ENCODE measurements around the gene PPCDC.

DNA sequence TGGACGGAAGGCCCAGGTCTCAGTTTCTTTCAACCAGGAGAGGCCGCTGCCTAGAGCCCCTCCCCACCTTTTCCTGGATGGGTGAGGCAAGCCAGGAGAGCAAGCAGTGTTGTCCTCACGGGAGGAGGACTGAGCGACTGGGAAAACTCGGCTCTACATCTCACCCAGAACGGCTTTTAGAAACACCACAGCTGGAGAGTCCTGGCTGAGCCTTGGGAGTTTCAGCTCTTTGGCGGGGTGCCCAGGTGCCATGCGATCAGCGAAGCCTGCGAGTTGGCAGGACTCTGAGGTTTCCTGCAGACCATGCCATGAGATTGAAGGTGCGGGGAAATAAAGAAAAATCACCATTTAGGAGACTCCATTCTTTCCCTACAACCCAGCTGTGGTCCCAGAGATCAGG, 26.0 kb downstream of the PPCDC start:
- TF ChIP-seq GATA2 (IDR thresholded peaks at IDR 0.05; ENCODE audit: low read depth, low read length) (no peak), GATA3 (IDR thresholded peaks at IDR 0.05; ENCODE audit: low read depth, low read length) (no peak)

Measured in SH-SY5Y (cell line).